ENCODE data around the gene RBM38.

The RBM38 gene

GRCh38 chr20:57391439-57392301 is 474 bp downstream of the RBM38 start:
- no peak for DNase-seq (ENCODE audit: low read depth)

- peak; percentile 54 for DNase-seq (ENCODE audit: low read depth)
These were observed 1.5 kb downstream of the RBM38 start for GRCh38 chr20:57392512-57393271.

- DNase-seq (ENCODE audit: low read depth) = no peak
These were observed 2.3 kb downstream of the RBM38 start for GRCh38 chr20:57393321-57394120.

GRCh38 chr20:57394121-57395082 is 3.2 kb downstream of the RBM38 start:
- DNase-seq (ENCODE audit: low read depth) = no peak

GRCh38 chr20:57395111-57395966 is 4.1 kb downstream of the RBM38 start:
- DNase-seq (ENCODE audit: low read depth) = no peak

- no peak for DNase-seq (ENCODE audit: low read depth)
These were observed 5.2 kb downstream of the RBM38 start for GRCh38 chr20:57396212-57396983.

GRCh38 chr20:57396984-57397692 is 5.9 kb downstream of the RBM38 start:
- DNase-seq (ENCODE audit: low read depth) = no peak

GRCh38 chr20:57397693-57398108 is 6.5 kb downstream of the RBM38 start:
- DNase-seq (ENCODE audit: low read depth) = no peak

- DNase-seq (ENCODE audit: low read depth) = peak; percentile 77
These were observed 7.1 kb downstream of the RBM38 start for GRCh38 chr20:57398231-57398821.

- DNase-seq (ENCODE audit: low read depth) = no peak
These were observed 7.8 kb downstream of the RBM38 start for GRCh38 chr20:57398901-57399535.

- DNase-seq (ENCODE audit: low read depth) = no peak
These were observed 8.5 kb downstream of the RBM38 start for GRCh38 chr20:57399587-57400155.

- DNase-seq (ENCODE audit: low read depth) = no peak
These were observed 9.1 kb downstream of the RBM38 start for GRCh38 chr20:57400231-57400701.

- no peak for DNase-seq (ENCODE audit: low read depth)
These were observed 9.8 kb downstream of the RBM38 start for GRCh38 chr20:57400821-57401564.

- no peak for DNase-seq (ENCODE audit: low read depth)
These were observed 10.3 kb downstream of the RBM38 start for GRCh38 chr20:57401565-57401918.

- no peak for DNase-seq (ENCODE audit: low read depth)
These were observed 11.3 kb downstream of the RBM38 start for GRCh38 chr20:57402206-57403125.

GRCh38 chr20:57403216-57403615 is 12.0 kb downstream of the RBM38 start:
- no peak for DNase-seq (ENCODE audit: low read depth)
